IgD-negative memory B cell (primary cell): ENCODE results near the gene VWA7. TPM values are rescaled to one million over a fixed set of nuclear protein-coding genes. Genes with fewer than 3 reads are reported as not detected.

ENCODE experiments used
- polyA plus RNA-seq: library from polyadenylated mRNA; unstranded; fragments of 300-500 nt; fragmentation: Illumina TruSeq; gene quantifications from one replicate; pipeline ENCODE4 v1.2.3, GENCODE V29; 2021

The VWA7 gene
- polyA plus RNA-seq, 1 donor from 2014 or later: 2.6 TPM

Other genes starting within 250 kb of the VWA7 start
- gene MCCD1, start 248.4 kb downstream of the VWA7 start, polyA plus RNA-seq: not detected
- 89.4 TPM for gene DDX39B, start 235.3 kb downstream of the VWA7 start, polyA plus RNA-seq
- 0.53 TPM for gene ATP6V1G2, start 230.7 kb downstream of the VWA7 start, polyA plus RNA-seq
- gene NFKBIL1, start 229.7 kb downstream of the VWA7 start, polyA plus RNA-seq: 11.5 TPM
- gene LTA, start 205.0 kb downstream of the VWA7 start, polyA plus RNA-seq: 16.3 TPM
- gene TNF, start 201.8 kb downstream of the VWA7 start, polyA plus RNA-seq: 6.4 TPM
- 2,767 TPM for gene LTB, start 194.9 kb downstream of the VWA7 start, polyA plus RNA-seq
- gene LST1, start 191.1 kb downstream of the VWA7 start, polyA plus RNA-seq: 20.5 TPM
- 140 TPM for gene NCR3, start 184.3 kb downstream of the VWA7 start, polyA plus RNA-seq
- 5.6 TPM for gene AIF1, start 162.1 kb downstream of the VWA7 start, polyA plus RNA-seq
- gene PRRC2A, start 156.6 kb downstream of the VWA7 start, polyA plus RNA-seq: 14.3 TPM
- gene BAG6, start 124.7 kb downstream of the VWA7 start, polyA plus RNA-seq: 30.9 TPM
- 8.5 TPM for gene APOM, start 121.4 kb downstream of the VWA7 start, polyA plus RNA-seq
- 28.1 TPM for gene C6orf47, start 116.5 kb downstream of the VWA7 start, polyA plus RNA-seq
- 24.1 TPM for gene GPANK1, start 112.3 kb downstream of the VWA7 start, polyA plus RNA-seq
- 268 TPM for gene CSNK2B, start 111.2 kb downstream of the VWA7 start, polyA plus RNA-seq
- 0.49 TPM for gene LY6G5B, start 107.4 kb downstream of the VWA7 start, polyA plus RNA-seq
- gene LY6G5C, start 96.3 kb downstream of the VWA7 start, polyA plus RNA-seq: 3.2 TPM
- gene ABHD16A, start 74.0 kb downstream of the VWA7 start, polyA plus RNA-seq: 40.1 TPM
- gene LY6G6F, start 70.5 kb downstream of the VWA7 start, polyA plus RNA-seq: 0.95 TPM
- not detected for gene LY6G6D, start 62.0 kb downstream of the VWA7 start, polyA plus RNA-seq
- not detected for gene LY6G6C, start 55.6 kb downstream of the VWA7 start, polyA plus RNA-seq
- 1.8 TPM for gene MPIG6B, start 54.0 kb downstream of the VWA7 start, polyA plus RNA-seq
- 119 TPM for gene DDAH2, start 48.0 kb downstream of the VWA7 start, polyA plus RNA-seq
- gene CLIC1, start 40.8 kb downstream of the VWA7 start, polyA plus RNA-seq: 861 TPM
- gene MSH5, start 37.3 kb downstream of the VWA7 start, polyA plus RNA-seq: 4.2 TPM
- gene SAPCD1, start 14.7 kb downstream of the VWA7 start, polyA plus RNA-seq: not detected
- 83.0 TPM for gene VARS1, start 18.4 kb upstream of the VWA7 start, polyA plus RNA-seq
- 100 TPM for gene LSM2, start 29.6 kb upstream of the VWA7 start, polyA plus RNA-seq
- 1.2 TPM for gene HSPA1L, start 38.0 kb upstream of the VWA7 start, polyA plus RNA-seq
- 49.5 TPM for gene HSPA1A, start 38.2 kb upstream of the VWA7 start, polyA plus RNA-seq
- gene HSPA1B, start 50.4 kb upstream of the VWA7 start, polyA plus RNA-seq: 5.7 TPM
- 25.0 TPM for gene NEU1, start 85.5 kb upstream of the VWA7 start, polyA plus RNA-seq
- not detected for gene SLC44A4, start 101.7 kb upstream of the VWA7 start, polyA plus RNA-seq
- gene EHMT2, start 120.4 kb upstream of the VWA7 start, polyA plus RNA-seq: 49.3 TPM
- not detected for gene ZBTB12, start 124.8 kb upstream of the VWA7 start, polyA plus RNA-seq
- not detected for gene C2, start 150.4 kb upstream of the VWA7 start, polyA plus RNA-seq
- gene CFB, start 168.8 kb upstream of the VWA7 start, polyA plus RNA-seq: not detected
- gene NELFE, start 181.6 kb upstream of the VWA7 start, polyA plus RNA-seq: 51.3 TPM
- gene SKIC2, start 181.8 kb upstream of the VWA7 start, polyA plus RNA-seq: 12.7 TPM
- gene DXO, start 194.8 kb upstream of the VWA7 start, polyA plus RNA-seq: 16.2 TPM
- 0.23 TPM for gene C4A, start 204.7 kb upstream of the VWA7 start, polyA plus RNA-seq
- not detected for gene C4B, start 237.5 kb upstream of the VWA7 start, polyA plus RNA-seq